Activated naive CD4-positive, alpha-beta T cell treated with anti-CD3 and anti-CD28 coated beads, Interleukin-2, amount 10 ng/mL, durations not matched to agents 7 days and 5 days (primary cell): Measurements from ENCODE around the gene EMP1.

Source experiments
- CTCF ChIA-PET: fragments of 350-600 bp; sonication (Branson Sonifier 250); formaldehyde crosslinking; loops from one replicate; lab custom pipeline; 2021; ENCODE audit warnings: antibody characterized with exemption; lab: Charles Lee
- DNase-seq: peaks from one replicate; pipeline ENCODE4 v3.0.0-alpha.2; 2020
- H3K27ac Mint-ChIP-seq: one replicate; pipeline ENCODE4 v1.8.0; 2021; ENCODE audit warnings: mild to moderate bottlenecking, moderate library complexity, mixed read lengths
- H3K27me3 Mint-ChIP-seq: one replicate; pipeline ENCODE4 v1.8.0; 2021; ENCODE audit warnings: mild to moderate bottlenecking, mixed read lengths
- H3K36me3 Mint-ChIP-seq: one replicate; pipeline ENCODE4 v1.8.0; 2021; ENCODE audit warnings: mixed read lengths
- H3K4me1 Mint-ChIP-seq: one replicate; pipeline ENCODE4 v1.8.0; 2021; ENCODE audit warnings: mixed read lengths
- H3K4me3 Mint-ChIP-seq: one replicate; pipeline ENCODE4 v1.8.0; 2021; ENCODE audit warnings: mild to moderate bottlenecking, moderate library complexity, mixed read lengths
- H3K9me3 Mint-ChIP-seq: one replicate; pipeline ENCODE4 v1.8.0; 2021; ENCODE audit warnings: mixed read lengths

The EMP1 gene

GRCh38 chr12:13179211-13180074 is 17.1 kb upstream of the EMP1 start:
- Mint-ChIP-seq H3K36me3 (no peaks in the 10 kb centered on the region), H3K4me1 (peaks cover 62% of the 10 kb centered on the region), H3K9me3 (no peaks in the 10 kb centered on the region), H3K27me3 (peaks cover 55% of the 10 kb centered on the region), H3K27ac (peak overlapping the region; percentile 93), H3K4me3 (peak overlapping the region; percentile 70)
- peak; percentile 78 for DNase-seq
- CTCF ChIA-PET = interaction anchor here (0.7 kb wide), 1 partner anchor 33 kb away, joined by 3 read pairs; no protein-coding TSS in a partner anchor

- Mint-ChIP-seq H3K9me3 (no peaks in the 10 kb centered on the region), H3K27ac (no peak overlapping the region), H3K27me3 (peaks cover 53% of the 10 kb centered on the region), H3K36me3 (no peaks in the 10 kb centered on the region), H3K4me3 (no peak overlapping the region), H3K4me1 (peaks cover 53% of the 10 kb centered on the region)
- CTCF ChIA-PET = interaction anchor here (0.6 kb wide), 1 partner anchor 84 kb away, joined by 3 read pairs; no protein-coding TSS in a partner anchor
- no peak for DNase-seq
Observed at GRCh38 chr12:13181375-13182070, 15.0 kb upstream of the EMP1 start.

- H3K36me3 Mint-ChIP-seq = no peaks in the 10 kb centered on the region
- DNase-seq = no peak
- peaks cover 49% of the 10 kb centered on the region for H3K27me3 Mint-ChIP-seq
- CTCF ChIA-PET = no interaction called here
- H3K9me3 Mint-ChIP-seq = no peaks in the 10 kb centered on the region
- no peak overlapping the region for H3K4me3 Mint-ChIP-seq
- H3K4me1 Mint-ChIP-seq = peaks cover 49% of the 10 kb centered on the region
- no peak overlapping the region for H3K27ac Mint-ChIP-seq
Observed at GRCh38 chr12:13182881-13183280, 13.6 kb upstream of the EMP1 start.

GRCh38 chr12:13183620-13184019 is 12.9 kb upstream of the EMP1 start:
- Mint-ChIP-seq H3K36me3 (no peaks in the 10 kb centered on the region), H3K27ac (no peak overlapping the region), H3K4me1 (peaks cover 41% of the 10 kb centered on the region), H3K27me3 (peaks cover 50% of the 10 kb centered on the region), H3K4me3 (no peak overlapping the region), H3K9me3 (no peaks in the 10 kb centered on the region)
- CTCF ChIA-PET = no interaction called here
- no peak for DNase-seq

- no peak overlapping the region for H3K4me3 Mint-ChIP-seq
- no peak for DNase-seq
- H3K9me3 Mint-ChIP-seq = no peaks in the 10 kb centered on the region
- H3K36me3 Mint-ChIP-seq = no peaks in the 10 kb centered on the region
- peaks cover 16% of the 10 kb centered on the region for H3K4me1 Mint-ChIP-seq
- CTCF ChIA-PET = no interaction called here
- no peak overlapping the region for H3K27ac Mint-ChIP-seq
- H3K27me3 Mint-ChIP-seq = peaks cover 52% of the 10 kb centered on the region
Observed at GRCh38 chr12:13186302-13186701, 10.2 kb upstream of the EMP1 start.

- CTCF ChIA-PET = no interaction called here
- no peak overlapping the region for H3K4me3 Mint-ChIP-seq
- no peaks in the 10 kb centered on the region for H3K9me3 Mint-ChIP-seq
- peaks cover 54% of the 10 kb centered on the region for H3K27me3 Mint-ChIP-seq
- H3K27ac Mint-ChIP-seq = no peak overlapping the region
- H3K4me1 Mint-ChIP-seq = peaks cover 9% of the 10 kb centered on the region
- no peak for DNase-seq
- no peaks in the 10 kb centered on the region for H3K36me3 Mint-ChIP-seq
Observed at GRCh38 chr12:13187399-13187798, 9.1 kb upstream of the EMP1 start.

GRCh38 chr12:13189264-13189663 is 7.3 kb upstream of the EMP1 start:
- CTCF ChIA-PET = no interaction called here

GRCh38 chr12:13190275-13190674 is 6.3 kb upstream of the EMP1 start:
- Mint-ChIP-seq H3K27ac (no peak overlapping the region), H3K4me1 (peaks cover 16% of the 10 kb centered on the region), H3K27me3 (peaks cover 55% of the 10 kb centered on the region), H3K9me3 (no peaks in the 10 kb centered on the region), H3K36me3 (no peaks in the 10 kb centered on the region), H3K4me3 (no peak overlapping the region)
- CTCF ChIA-PET = interaction anchor here (0.6 kb wide), 1 partner anchor 354 kb away, joined by 3 read pairs; no protein-coding TSS in a partner anchor
- no peak for DNase-seq

More at GRCh38 chr12:13189264-13189663, 7.3 kb upstream of the EMP1 start:
- no peaks in the 10 kb centered on the region for H3K9me3 Mint-ChIP-seq
- H3K4me3 Mint-ChIP-seq = no peak overlapping the region
- H3K4me1 Mint-ChIP-seq = peaks cover 6% of the 10 kb centered on the region
- DNase-seq = no peak
- no peaks in the 10 kb centered on the region for H3K36me3 Mint-ChIP-seq
- peaks cover 58% of the 10 kb centered on the region for H3K27me3 Mint-ChIP-seq
- H3K27ac Mint-ChIP-seq = no peak overlapping the region

- no peak for DNase-seq
- no peaks in the 10 kb centered on the region for H3K36me3 Mint-ChIP-seq
- H3K4me1 Mint-ChIP-seq = peaks cover 41% of the 10 kb centered on the region
- H3K4me3 Mint-ChIP-seq = no peak overlapping the region
- peaks cover 64% of the 10 kb centered on the region for H3K27me3 Mint-ChIP-seq
- CTCF ChIA-PET = no interaction called here
- H3K9me3 Mint-ChIP-seq = no peaks in the 10 kb centered on the region
- no peak overlapping the region for H3K27ac Mint-ChIP-seq
Observed at GRCh38 chr12:13192719-13193118, 3.8 kb upstream of the EMP1 start.

- CTCF ChIA-PET = interaction anchor here (0.9 kb wide), 2 partner anchors 12 to 15 kb away, joined by 3 read pairs; no protein-coding TSS in a partner anchor
- H3K4me3 Mint-ChIP-seq = no peak overlapping the region
- peaks cover 48% of the 10 kb centered on the region for H3K4me1 Mint-ChIP-seq
Observed at GRCh38 chr12:13193505-13194231, 2.9 kb upstream of the EMP1 start.

GRCh38 chr12:13194401-13195110 is 2.0 kb upstream of the EMP1 start:
- no peak overlapping the region for H3K4me3 Mint-ChIP-seq
- H3K4me1 Mint-ChIP-seq = peaks cover 54% of the 10 kb centered on the region
- H3K9me3 Mint-ChIP-seq = no peaks in the 10 kb centered on the region
- DNase-seq = no peak
- H3K27ac Mint-ChIP-seq = no peak overlapping the region
- H3K36me3 Mint-ChIP-seq = no peaks in the 10 kb centered on the region
- peaks cover 67% of the 10 kb centered on the region for H3K27me3 Mint-ChIP-seq
- CTCF ChIA-PET = no interaction called here

More at GRCh38 chr12:13193505-13194231, 2.9 kb upstream of the EMP1 start:
- H3K36me3 Mint-ChIP-seq = no peaks in the 10 kb centered on the region
- H3K27me3 Mint-ChIP-seq = peaks cover 65% of the 10 kb centered on the region
- H3K27ac Mint-ChIP-seq = no peak overlapping the region
- no peak for DNase-seq
- no peaks in the 10 kb centered on the region for H3K9me3 Mint-ChIP-seq

- peaks cover 70% of the 10 kb centered on the region for H3K27me3 Mint-ChIP-seq
- no peak overlapping the region for H3K4me3 Mint-ChIP-seq
- no peaks in the 10 kb centered on the region for H3K9me3 Mint-ChIP-seq
- CTCF ChIA-PET = interaction anchor here (0.6 to 1.4 kb wide), 3 partner anchors 17 to 406 kb away, joined by 3 to 7 read pairs (median 3); no protein-coding TSS in a partner anchor
- peaks cover 60% of the 10 kb centered on the region for H3K4me1 Mint-ChIP-seq
- no peaks in the 10 kb centered on the region for H3K36me3 Mint-ChIP-seq
- DNase-seq = no peak
- H3K27ac Mint-ChIP-seq = peak overlapping the region; percentile 79
Observed at GRCh38 chr12:13195250-13195649, 1.3 kb upstream of the EMP1 start.

- Mint-ChIP-seq H3K4me3 (peak overlapping the region; percentile 67), H3K9me3 (no peaks in the 10 kb centered on the region), H3K27me3 (peaks cover 70% of the 10 kb centered on the region), H3K4me1 (peaks cover 66% of the 10 kb centered on the region), H3K36me3 (no peaks in the 10 kb centered on the region), H3K27ac (peak overlapping the region; percentile 79)
- no peak for DNase-seq
- CTCF ChIA-PET = interaction anchor here (0.9 to 1.4 kb wide), 4 partner anchors 16 to 60 kb away, joined by 3 to 7 read pairs (median 3); no protein-coding TSS in a partner anchor
Observed at GRCh38 chr12:13195785-13196129, 769 bp upstream of the EMP1 start.
